Psoas muscle (tissue), 8 donors: ENCODE measurements around the gene FBRS. TPM values are rescaled to one million over a fixed set of nuclear protein-coding genes. Genes with fewer than 3 reads are reported as not detected.
"Not testable (repeated sequence)": the region's sequence is repeated elsewhere in the genome, so short reads cannot be mapped to it uniquely, and the experiment has no call there.

Experiments used
- ATAC-seq, 4 donors: fragments of 200-7000 bp; cut with Tn5 transposase; one replicate each; pipeline ENCODE4 v1.9.1; 2020; ENCODE audit warnings: moderate library complexity in 3 of 4, mild to moderate bottlenecking in 2 of 4
- DNase-seq, 2 donors: peaks; one replicate each; pipeline ENCODE4 v3.0.0-alpha.2; 2020
- H3K27ac ChIP-seq: fragments of 200-600 bp; one replicate; pipeline ENCODE4 v1.8.0; 2022
- H3K27me3 ChIP-seq, 3 donors: fragments of 200-600 bp in 1 of 3; one replicate each; pipeline versions ENCODE4 v1.6.1 to v1.8.0; 2013 to 2022; ENCODE audit warnings: low read length in 2 of 3, mild to moderate bottlenecking in 2 of 3, moderate library complexity in 1 of 3; ENCODE audit not compliant: insufficient read depth in 3 of 3
- H3K36me3 ChIP-seq, 2 donors: fragments of 200-600 bp in 1 of 2; one replicate each; pipeline versions ENCODE4 v1.6.1 to v1.8.0; 2013 to 2022; ENCODE audit warnings: low read depth in 1 of 2, mild to moderate bottlenecking in 1 of 2, moderate library complexity in 1 of 2; ENCODE audit not compliant: insufficient read depth in 1 of 2
- H3K4me1 ChIP-seq: fragments of 200-600 bp; one replicate; pipeline ENCODE4 v1.8.0; 2022
- H3K4me3 ChIP-seq: fragments of 200-600 bp; one replicate; pipeline ENCODE4 v1.8.0; 2022; ENCODE audit warnings: mild to moderate bottlenecking
- H3K9me3 ChIP-seq: fragments of 200-600 bp; one replicate; pipeline ENCODE4 v1.8.0; 2022
- WGBS, 3 donors: extraction: QIAGEN DNeasy Blood & Tissue Kit; methylation state at CpG; one replicate each; pipeline versions ENCODE4 v1.1.6 to v1.1.7; 2013; 5-methylcytosine and 5-hydroxymethylcytosine counted together
- intact Hi-C, 2 donors: fragments of 100-400 bp; cut with DNase I; formaldehyde crosslinking; loops; one replicate each; pipeline versions ENCODE4 v1.11.0 to v1.14.2; 2022
- polyA plus RNA-seq, 3 donors: library from polyadenylated mRNA; stranded (reverse); fragments of 200-250 nt; gene quantifications; one replicate each; pipeline ENCODE4 v1.2.3, GENCODE V29; 2013
- total RNA-seq, 4 donors: library from RNA; stranded (reverse); fragmentation: NEBNext Ultra II Directional in 2 of 4; extraction: Animal tissue kit (Norgen Biotek cat#: 25700) in 2 of 4; gene quantifications; one replicate each; pipeline versions ENCODE4 v1.2.1 to v1.2.4, GENCODE V29; 2021 to 2023
- TF ChIP-seq, protein P1 (sequence below): fragments of 200-600 bp; IDR thresholded peaks from one replicate; pipeline ENCODE4 v1.8.0; 2022; ENCODE audit warnings: antibody characterized with exemption
- donor health status: healthy with polysubstance abuse.
- donor health status: DM: no; HTN: no; CAD: no; lungs with moderate emphysema.
- donor health status: Bipolar disorder and iron deficiency.
- donor health status: healthy.
- donor health status: DM: yes; HTN: yes; CAD: no.
- donor health status: DM: no; HTN: no; CAD: no.
- donor health status: DM: no; HTN: no; CAD: no.
- donor health status: DM: yes; HTN: yes; CAD: no.

FBRS gene
- total and polyA plus RNA-seq, 7 donors, result 24.8 to 58.5 (median 35.5) TPM

DNA sequence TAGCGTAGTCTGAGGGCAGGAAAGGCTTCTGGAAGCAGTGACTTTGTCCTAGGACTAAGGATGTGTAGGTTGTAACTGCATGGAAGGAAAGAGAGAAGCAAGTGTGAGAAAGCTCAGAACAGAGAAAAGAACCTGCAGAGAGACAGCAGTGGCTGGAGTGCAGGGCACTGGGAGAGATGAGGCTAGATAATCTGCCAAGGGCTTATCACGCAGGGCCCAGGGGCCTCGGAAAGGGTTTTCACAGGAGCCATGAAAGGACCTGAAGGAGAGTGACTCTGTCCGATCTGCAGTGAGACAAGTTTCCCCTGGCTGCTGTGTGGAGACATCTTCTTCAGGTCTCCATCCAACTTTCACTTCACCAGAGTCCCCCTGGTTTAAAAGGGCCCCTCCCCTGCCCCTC lies 33.7 kb downstream of the FBRS start:
- no peaks in the 10 kb centered on the region for H3K36me3 ChIP-seq
- H3K9me3 ChIP-seq, result no peaks in the 10 kb centered on the region
- H3K4me3 ChIP-seq, result no peak overlapping the region
- TF ChIP-seq, protein P1, sequence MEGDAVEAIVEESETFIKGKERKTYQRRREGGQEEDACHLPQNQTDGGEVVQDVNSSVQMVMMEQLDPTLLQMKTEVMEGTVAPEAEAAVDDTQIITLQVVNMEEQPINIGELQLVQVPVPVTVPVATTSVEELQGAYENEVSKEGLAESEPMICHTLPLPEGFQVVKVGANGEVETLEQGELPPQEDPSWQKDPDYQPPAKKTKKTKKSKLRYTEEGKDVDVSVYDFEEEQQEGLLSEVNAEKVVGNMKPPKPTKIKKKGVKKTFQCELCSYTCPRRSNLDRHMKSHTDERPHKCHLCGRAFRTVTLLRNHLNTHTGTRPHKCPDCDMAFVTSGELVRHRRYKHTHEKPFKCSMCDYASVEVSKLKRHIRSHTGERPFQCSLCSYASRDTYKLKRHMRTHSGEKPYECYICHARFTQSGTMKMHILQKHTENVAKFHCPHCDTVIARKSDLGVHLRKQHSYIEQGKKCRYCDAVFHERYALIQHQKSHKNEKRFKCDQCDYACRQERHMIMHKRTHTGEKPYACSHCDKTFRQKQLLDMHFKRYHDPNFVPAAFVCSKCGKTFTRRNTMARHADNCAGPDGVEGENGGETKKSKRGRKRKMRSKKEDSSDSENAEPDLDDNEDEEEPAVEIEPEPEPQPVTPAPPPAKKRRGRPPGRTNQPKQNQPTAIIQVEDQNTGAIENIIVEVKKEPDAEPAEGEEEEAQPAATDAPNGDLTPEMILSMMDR, result no peak
- no peaks in the 10 kb centered on the region for H3K4me1 ChIP-seq
- H3K27ac ChIP-seq, result no peak overlapping the region
- 56 to 71% (median 64%) methylated on average over 4 of the region's 4 CpGs for WGBS, 3 donors
- ATAC-seq (no peak), DNase-seq (no peak)
- H3K27me3 ChIP-seq, result no peaks in the 10 kb centered on the region
- intact Hi-C loops, result loop anchor here in 1 of 2 donors (2.0 kb wide), 1 partner anchor 23 kb away; no protein-coding TSS in a partner anchor

DNA sequence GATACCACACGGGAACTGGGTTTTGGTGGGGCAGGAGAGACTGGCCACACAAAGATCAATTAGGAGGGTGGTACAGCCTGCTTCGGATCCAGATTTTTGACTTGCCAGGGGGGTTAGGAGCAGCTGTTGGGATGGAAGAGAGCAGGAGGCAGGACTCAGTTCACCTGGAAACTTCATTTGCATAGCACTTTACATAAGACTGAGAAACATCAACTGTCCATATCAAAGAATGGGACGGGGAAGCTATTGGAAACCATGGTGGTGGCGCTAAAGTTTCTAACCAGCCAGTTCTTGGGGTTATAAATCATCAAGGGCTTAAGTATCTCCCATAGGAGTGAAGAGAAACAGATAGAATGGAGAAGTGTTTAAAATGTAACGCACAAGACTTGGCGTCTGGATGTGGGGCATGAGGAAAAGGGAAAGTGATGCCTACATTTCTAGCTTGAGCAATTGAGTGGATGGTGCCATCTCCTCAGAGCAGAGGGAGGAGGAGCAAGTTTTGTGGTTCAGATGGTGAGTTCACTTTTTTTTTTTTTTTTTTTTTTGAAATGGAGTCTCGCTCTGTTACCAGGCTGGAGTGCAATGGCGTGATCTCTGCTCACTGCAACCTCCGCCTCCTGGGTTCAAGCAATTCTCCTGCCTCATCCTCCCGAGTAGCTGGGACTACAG lies 34.3 kb downstream of the FBRS start:
- H3K36me3 ChIP-seq, result no peaks in the 10 kb centered on the region
- H3K4me3 ChIP-seq, result no peak overlapping the region
- intact Hi-C loops, result no loop called here
- no peak for DNase-seq
- H3K27ac ChIP-seq, result no peak overlapping the region
- H3K27me3 ChIP-seq, result no peaks in the 10 kb centered on the region
- WGBS, 3 donors, result 49 to 59% (median 54%) methylated on average over 9 to 10 of the region's 10 CpGs
- no peaks in the 10 kb centered on the region for H3K9me3 ChIP-seq
- no peaks in the 10 kb centered on the region for H3K4me1 ChIP-seq
- TF ChIP-seq, protein P1, result no peak
- ATAC-seq, result no peak

DNA sequence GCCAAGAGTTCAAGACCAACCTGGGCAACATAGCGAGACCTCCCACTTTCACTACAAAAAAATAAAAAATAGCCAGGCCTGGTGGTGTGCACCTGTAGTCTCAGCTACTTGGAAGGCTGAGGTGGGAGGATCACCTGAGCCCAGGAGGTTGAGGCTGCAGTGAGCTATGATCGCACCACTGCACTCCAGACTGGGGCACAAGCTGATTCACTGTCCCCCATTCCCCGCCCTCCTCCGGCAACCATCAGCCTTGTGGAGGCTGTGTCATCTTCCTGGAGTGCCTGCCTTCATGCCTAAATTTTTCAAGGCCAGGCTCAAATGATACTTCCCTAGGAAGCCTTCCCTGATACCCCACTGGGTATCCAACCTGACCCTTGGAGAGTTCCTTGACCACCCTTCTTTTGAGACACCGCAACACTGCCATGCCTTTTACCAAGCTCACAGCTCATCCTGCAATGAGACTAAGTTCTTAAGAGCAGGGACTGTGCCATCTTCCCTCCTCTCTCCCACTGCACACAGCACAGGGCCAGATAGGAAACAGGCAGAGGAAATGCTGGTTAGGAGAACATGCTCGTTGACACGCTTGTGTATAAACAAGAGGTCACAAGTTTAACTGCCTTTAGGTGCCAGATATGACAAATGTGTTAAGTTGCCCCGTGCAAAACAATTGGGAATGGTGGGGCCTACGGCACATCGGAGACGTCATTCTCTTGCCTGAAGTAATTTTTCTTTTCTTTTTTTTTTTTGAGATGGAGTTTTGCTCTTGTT lies 36.9 kb downstream of the FBRS start:
- Histone ChIP-seq H3K36me3 (peaks cover 0 to 5% of the 10 kb centered on the region in 2 donors), H3K27me3 (no peaks in the 10 kb centered on the region), H3K4me1 (peaks cover 6% of the 10 kb centered on the region), H3K9me3 (no peaks in the 10 kb centered on the region), H3K4me3 (no peak overlapping the region), H3K27ac (no peak overlapping the region)
- ATAC-seq (no peak), DNase-seq (no peak)
- WGBS, 3 donors, result 72 to 82% (median 77%) methylated on average over 11 of the region's 11 CpGs
- intact Hi-C loops, result loop anchor here in 1 of 2 donors (5.0 kb wide), 1 partner anchor 33 kb away; no protein-coding TSS in a partner anchor
- TF ChIP-seq, protein P1, result no peak

DNA sequence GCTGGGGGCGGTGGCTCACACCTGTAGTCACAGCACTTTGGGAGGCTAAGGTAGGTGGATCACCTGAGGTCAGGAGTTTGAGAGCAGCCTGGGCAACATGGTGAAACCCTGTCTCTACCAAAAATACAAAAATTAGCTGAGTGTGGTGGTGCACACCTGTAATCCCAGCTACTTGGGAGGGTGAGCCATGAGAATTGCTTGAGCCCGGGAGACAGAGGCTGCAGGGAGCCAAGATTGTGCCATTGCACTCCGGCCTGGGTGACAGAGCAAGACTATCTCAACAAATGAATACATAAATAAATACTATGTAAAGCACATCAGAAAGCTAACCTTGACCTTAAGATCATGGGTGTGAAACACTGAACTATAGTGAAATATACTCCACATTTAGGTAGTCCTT lies 38.4 kb downstream of the FBRS start:
- intact Hi-C loops, result loop anchor here (2.0 to 5.0 kb wide), 2 partner anchors 34 to 36 kb away; no protein-coding TSS in a partner anchor
- H3K27me3 ChIP-seq, H3K9me3 ChIP-seq, H3K4me3 ChIP-seq, H3K27ac ChIP-seq, DNase-seq, ATAC-seq: not testable (repeated sequence)
- peaks cover 0 to 21% of the 10 kb centered on the region in 2 donors for H3K36me3 ChIP-seq
- H3K4me1 ChIP-seq, result peaks cover 17% of the 10 kb centered on the region
- whole genome bisulfite sequencing, 3 donors, result 94 to 100% (median 95%) methylated on average over 3 of the region's 3 CpGs
